ENCODE measurements around the gene CACNA1G. TPM values are rescaled to one million over a fixed set of nuclear protein-coding genes. Genes with fewer than 3 reads are reported as not detected.

The CACNA1G gene
- total RNA-seq, 1 experiment from 2014 or later = 6.7 TPM

- ATAC-seq (peak; percentile 48), DNase-seq (ENCODE audit: low spot score) (no peak)
- ChIA-PET CTCF (interaction anchor here (0.6 to 1.9 kb wide), 6 partner anchors 9 to 115 kb away, joined by 3 to 4 read pairs (median 3); partner anchors contain the start of gene CACNA1G), POLR2A (interaction anchor here (0.7 kb wide), 1 partner anchor 14 kb away, joined by 3 read pairs; no protein-coding TSS in a partner anchor)
- no peak overlapping the region for H3K4me3 Mint-ChIP-seq
- no peak overlapping the region for H3K27ac Mint-ChIP-seq
- no peak for TF ChIP-seq ZNF263 (CRISPR knock-in tag; IDR thresholded peaks at IDR 0.05; ENCODE audit: low read depth)
- no peak for TF ChIP-seq ZNF425 (CRISPR knock-in tag; conservative IDR thresholded peaks at IDR 0.05)
- TF ChIP-seq ZNF138 (CRISPR knock-in tag; conservative IDR thresholded peaks at IDR 0.05) = no peak
- no peaks in the 10 kb centered on the region for H3K36me3 Mint-ChIP-seq
- H3K4me1 Mint-ChIP-seq = peaks cover 28% of the 10 kb centered on the region
- no peaks in the 10 kb centered on the region; the same call in 1 of the 2 replicates for H3K27me3 Mint-ChIP-seq (ENCODE audit: low read depth)
- H3K9me3 Mint-ChIP-seq = no peaks in the 10 kb centered on the region
These were observed 105.3 kb downstream of the CACNA1G start for GRCh38 chr17:50665838-50666237.

GRCh38 chr17:50666316-50666715 lies 105.8 kb downstream of the CACNA1G start:
- Mint-ChIP-seq H3K4me3 (no peak overlapping the region), H3K36me3 (no peaks in the 10 kb centered on the region), H3K4me1 (peaks cover 23% of the 10 kb centered on the region), H3K9me3 (no peaks in the 10 kb centered on the region), H3K27me3 (ENCODE audit: low read depth) (no peaks in the 10 kb centered on the region; the same call in 1 of the 2 replicates), H3K27ac (no peak overlapping the region)
- ATAC-seq (no peak), DNase-seq (ENCODE audit: low spot score) (no peak)
- POLR2A ChIA-PET = no interaction called here
- no peak for TF ChIP-seq ESRRA (CRISPR knock-in tag; IDR thresholded peaks at IDR 0.05; ENCODE audit: borderline replicate concordance)
- TF ChIP-seq E2F1 (CRISPR knock-in tag; IDR thresholded peaks at IDR 0.05) = no peak
- TF ChIP-seq PRRX2 (CRISPR knock-in tag; IDR thresholded peaks at IDR 0.05) = no peak
- TF ChIP-seq NFYB (CRISPR knock-in tag; conservative IDR thresholded peaks at IDR 0.05; ENCODE audit: low read depth) = no peak
- TF ChIP-seq FOXK1 (CRISPR knock-in tag; IDR thresholded peaks at IDR 0.05) = no peak
- TF ChIP-seq ELF4 (CRISPR knock-in tag; IDR thresholded peaks at IDR 0.05; ENCODE audit: low read depth) = no peak
- TF ChIP-seq ZMAT4 (CRISPR knock-in tag; IDR thresholded peaks at IDR 0.05) = no peak
- no peak for TF ChIP-seq ZNF671 (CRISPR knock-in tag; IDR thresholded peaks at IDR 0.05)
- no peak for TF ChIP-seq RELA (CRISPR knock-in tag; IDR thresholded peaks at IDR 0.05; ENCODE audit: borderline replicate concordance)
- no peak for TF ChIP-seq AR (CRISPR knock-in tag; IDR thresholded peaks at IDR 0.05)
- TF ChIP-seq FOXP1 (CRISPR knock-in tag; IDR thresholded peaks at IDR 0.05; ENCODE audit: borderline replicate concordance) = no peak
- TF ChIP-seq ZNF532 (CRISPR knock-in tag; IDR thresholded peaks at IDR 0.05; ENCODE audit: borderline replicate concordance) = no peak
- no peak for TF ChIP-seq JUN (CRISPR knock-in tag; IDR thresholded peaks at IDR 0.05)
- no peak for TF ChIP-seq CREM (CRISPR knock-in tag; IDR thresholded peaks at IDR 0.05)
- TF ChIP-seq FOXP4 (CRISPR knock-in tag; IDR thresholded peaks at IDR 0.05) = no peak
- CTCF ChIA-PET = interaction anchor here (0.6 to 1.9 kb wide), 5 partner anchors 8 to 116 kb away, joined by 3 to 5 read pairs (median 3); partner anchors contain the start of gene CACNA1G
